ENCODE results near the gene LETMD1. TPM values are rescaled to one million over a fixed set of nuclear protein-coding genes. Genes with fewer than 3 reads are reported as not detected.

LETMD1 gene
- total RNA-seq, 1 donor from 2014 or later, result 32.8 TPM

GRCh38 chr12:51062631-51063397 is 14.7 kb downstream of the LETMD1 start:
- H3K27ac Mint-ChIP-seq (ENCODE audit: unreplicated experiment), result no peak overlapping the region
- no peak for TF ChIP-seq CTCF (IDR thresholded peaks at IDR 0.05; ENCODE audit: unreplicated experiment)
- H3K36me3 Mint-ChIP-seq (ENCODE audit: low read depth, unreplicated experiment), result peaks cover 27% of the 10 kb centered on the region

GRCh38 chr12:51065530-51065929 is 17.4 kb downstream of the LETMD1 start:
- Mint-ChIP-seq H3K27ac (ENCODE audit: unreplicated experiment) (no peak overlapping the region), H3K9me3 (ENCODE audit: unreplicated experiment) (no peaks in the 10 kb centered on the region), H3K27me3 (ENCODE audit: unreplicated experiment) (peaks cover 2% of the 10 kb centered on the region), H3K36me3 (ENCODE audit: low read depth, unreplicated experiment) (peaks cover 33% of the 10 kb centered on the region), H3K4me3 (ENCODE audit: unreplicated experiment) (no peak overlapping the region), H3K4me1 (ENCODE audit: unreplicated experiment) (no peaks in the 10 kb centered on the region)
- no peak for DNase-seq (ENCODE audit: low spot score)
- TF ChIP-seq CTCF (IDR thresholded peaks at IDR 0.05; ENCODE audit: unreplicated experiment), result no peak

More at GRCh38 chr12:51062631-51063397, 14.7 kb downstream of the LETMD1 start:
- H3K9me3 Mint-ChIP-seq (ENCODE audit: unreplicated experiment), result no peaks in the 10 kb centered on the region
- H3K4me1 Mint-ChIP-seq (ENCODE audit: unreplicated experiment), result no peaks in the 10 kb centered on the region
- DNase-seq (ENCODE audit: low spot score), result no peak
- no peak overlapping the region for H3K4me3 Mint-ChIP-seq (ENCODE audit: unreplicated experiment)
- H3K27me3 Mint-ChIP-seq (ENCODE audit: unreplicated experiment), result peaks cover 6% of the 10 kb centered on the region

DNA sequence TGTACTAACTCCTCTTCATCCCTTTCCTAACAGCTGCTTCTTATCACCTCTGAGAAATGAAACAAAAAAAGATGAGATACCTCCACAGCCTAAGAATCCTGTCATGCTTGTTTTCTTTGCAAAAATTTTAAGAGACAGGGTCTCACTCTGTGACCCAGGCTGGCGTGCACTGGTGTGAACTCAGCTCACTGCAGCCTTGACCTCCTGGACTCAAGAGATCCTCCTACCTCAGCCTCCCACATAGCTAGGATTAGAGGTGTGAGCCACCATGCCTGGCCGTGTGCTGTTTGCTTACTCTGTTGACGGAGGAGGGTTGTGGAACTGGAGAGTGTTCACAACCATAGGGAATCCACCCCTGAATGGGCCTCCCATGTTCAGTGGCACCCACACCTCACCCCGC is 19.1 kb downstream of the LETMD1 start:
- Mint-ChIP-seq H3K4me1 (ENCODE audit: unreplicated experiment) (peaks cover 7% of the 10 kb centered on the region), H3K27ac (ENCODE audit: unreplicated experiment) (peak overlapping the region; percentile 57), H3K4me3 (ENCODE audit: unreplicated experiment) (peak overlapping the region; percentile 84), H3K36me3 (ENCODE audit: low read depth, unreplicated experiment) (peaks cover 42% of the 10 kb centered on the region), H3K27me3 (ENCODE audit: unreplicated experiment) (peaks cover 2% of the 10 kb centered on the region), H3K9me3 (ENCODE audit: unreplicated experiment) (no peaks in the 10 kb centered on the region)
- no peak for DNase-seq (ENCODE audit: low spot score)
- no peak for TF ChIP-seq CTCF (IDR thresholded peaks at IDR 0.05; ENCODE audit: unreplicated experiment)

DNA sequence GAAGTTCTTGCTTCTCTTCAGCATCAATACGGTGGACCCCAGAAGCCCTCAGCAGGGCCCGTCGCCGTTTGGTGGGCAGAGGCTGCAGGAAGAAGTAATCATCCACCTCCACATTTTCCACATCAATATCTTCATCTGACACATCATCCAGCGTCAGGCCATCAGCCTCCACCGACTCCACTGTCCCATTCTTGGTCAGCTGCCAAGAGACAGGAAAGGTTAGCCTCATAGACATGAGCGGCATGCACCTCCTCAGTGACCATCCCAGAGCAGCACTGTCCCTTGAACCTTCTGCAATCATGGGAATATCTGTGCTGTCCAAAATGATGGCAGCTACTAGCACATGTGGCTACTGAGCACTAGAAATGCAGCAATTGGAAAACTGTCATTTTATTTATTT is 19.6 kb downstream of the LETMD1 start:
- DNase-seq (ENCODE audit: low spot score), result no peak
- no peaks in the 10 kb centered on the region for H3K9me3 Mint-ChIP-seq (ENCODE audit: unreplicated experiment)
- H3K27me3 Mint-ChIP-seq (ENCODE audit: unreplicated experiment), result peaks cover 2% of the 10 kb centered on the region
- no peak for TF ChIP-seq CTCF (IDR thresholded peaks at IDR 0.05; ENCODE audit: unreplicated experiment)
- no peak overlapping the region for H3K27ac Mint-ChIP-seq (ENCODE audit: unreplicated experiment)
- H3K36me3 Mint-ChIP-seq (ENCODE audit: low read depth, unreplicated experiment), result peaks cover 37% of the 10 kb centered on the region
- H3K4me3 Mint-ChIP-seq (ENCODE audit: unreplicated experiment), result peak overlapping the region; percentile 84
- H3K4me1 Mint-ChIP-seq (ENCODE audit: unreplicated experiment), result peaks cover 7% of the 10 kb centered on the region

DNA sequence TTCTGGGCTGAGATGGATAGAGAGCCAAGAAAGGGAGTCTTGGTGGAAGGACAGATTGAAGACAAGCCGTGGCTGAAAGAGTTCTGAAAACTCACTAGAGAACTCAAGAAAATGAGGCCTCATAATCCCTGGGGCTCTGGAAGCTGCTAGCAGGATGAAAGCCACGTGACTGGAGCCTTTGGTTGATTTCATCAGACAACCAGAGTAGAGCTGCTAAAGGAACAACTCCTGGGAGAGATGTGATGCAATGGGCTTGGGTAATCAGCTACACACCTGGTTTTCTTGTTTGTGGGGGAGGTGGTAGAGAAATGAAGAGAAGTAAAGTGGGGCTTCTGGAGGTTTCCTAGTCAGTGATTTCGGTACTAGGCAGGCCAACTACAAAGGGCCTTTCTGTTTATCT is 21.9 kb downstream of the LETMD1 start:
- Mint-ChIP-seq H3K4me3 (ENCODE audit: unreplicated experiment) (peak overlapping the region; percentile 6), H3K4me1 (ENCODE audit: unreplicated experiment) (peaks cover 7% of the 10 kb centered on the region), H3K36me3 (ENCODE audit: low read depth, unreplicated experiment) (peaks cover 32% of the 10 kb centered on the region), H3K27ac (ENCODE audit: unreplicated experiment) (peak overlapping the region; percentile 75), H3K27me3 (ENCODE audit: unreplicated experiment) (peaks cover 2% of the 10 kb centered on the region), H3K9me3 (ENCODE audit: unreplicated experiment) (no peaks in the 10 kb centered on the region)
- DNase-seq (ENCODE audit: low spot score), result no peak
- TF ChIP-seq CTCF (IDR thresholded peaks at IDR 0.05; ENCODE audit: unreplicated experiment), result no peak

All from endothelial cell (in vitro differentiated cells).